Fibroblast of lung (primary cell): ENCODE results near the gene CDHR2.

Experiments
- CTCF ChIP-seq, 2 donors: IDR thresholded peaks in 1 of 2; conservative IDR thresholded peaks in 1 of 2; 1 replicate in 1 of 2; 2 replicates in 1 of 2; pipeline ENCODE4 v1.5.1; 2011 to 2012; ENCODE audit warnings: low read length in 2 of 2, control low read depth in 1 of 2, inconsistent platforms in 1 of 2, low read depth in 1 of 2, mild to moderate bottlenecking in 1 of 2
- EZH2 ChIP-seq: IDR thresholded peaks from 2 replicates; pipeline ENCODE4 v1.5.1; 2012; ENCODE audit warnings: low read length, control low read depth, mild to moderate bottlenecking; ENCODE audit errors: missing control alignments

DNA sequence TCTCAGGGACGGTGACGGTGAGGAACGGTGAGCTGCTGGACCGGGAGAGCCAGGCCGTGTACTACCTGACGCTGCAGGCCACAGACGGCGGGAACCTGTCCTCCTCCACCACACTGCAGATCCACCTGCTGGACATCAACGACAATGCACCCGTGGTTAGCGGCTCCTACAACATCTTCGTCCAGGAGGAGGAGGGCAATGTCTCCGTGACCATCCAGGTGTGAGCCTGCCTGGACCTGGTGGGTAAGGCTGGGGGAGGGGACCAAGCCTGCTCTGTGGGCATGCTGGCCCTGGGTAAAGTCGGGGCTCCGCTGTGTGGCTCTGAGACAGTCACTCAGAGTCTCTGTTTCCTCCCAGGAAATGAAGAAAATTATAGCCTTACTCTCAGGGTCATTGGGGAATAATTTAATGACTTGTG, 29.3 kb downstream of the CDHR2 start:
- TF ChIP-seq CTCF (conservative IDR thresholded peaks at IDR 0.05 in 1 of 2, IDR thresholded peaks at IDR 0.05 in 1 of 2; ENCODE audit: low read depth in 1 of 2, low read length in 2 of 2), result peak; percentile 23 to 50
- no peak for TF ChIP-seq EZH2
